ENCODE data around the gene FERMT2.
"Not testable (repeated sequence)": the region's sequence is repeated elsewhere in the genome, so short reads cannot be mapped to it uniquely, and the experiment has no call there.

The FERMT2 gene

GRCh38 chr14:52900731-52901130, 50.1 kb downstream of the FERMT2 start:
- no peak for FAIRE-seq

- no peak for FAIRE-seq
Measured at GRCh38 chr14:52898496-52898895, 52.4 kb downstream of the FERMT2 start.

GRCh38 chr14:52895000-52895399, 55.9 kb downstream of the FERMT2 start:
- FAIRE-seq, result no peak

GRCh38 chr14:52891800-52892199, 59.0 kb downstream of the FERMT2 start:
- no peak for FAIRE-seq

- FAIRE-seq, result no peak
Measured at GRCh38 chr14:52888839-52889838, 61.7 kb downstream of the FERMT2 start.

- no peak for FAIRE-seq
Measured at GRCh38 chr14:52888159-52888558, 62.7 kb downstream of the FERMT2 start.

- no peak for FAIRE-seq
Measured at GRCh38 chr14:52885230-52885629, 65.6 kb downstream of the FERMT2 start.

- FAIRE-seq, result no peak
Measured at GRCh38 chr14:52883658-52884057, 67.2 kb downstream of the FERMT2 start.

- FAIRE-seq, result no peak
Measured at GRCh38 chr14:52882824-52883223, 68.0 kb downstream of the FERMT2 start.

GRCh38 chr14:52879958-52880357, 70.9 kb downstream of the FERMT2 start:
- FAIRE-seq, result no peak

- FAIRE-seq, result peak; percentile 68
Measured at GRCh38 chr14:52878946-52879345, 71.9 kb downstream of the FERMT2 start.

- no peak for FAIRE-seq
Measured at GRCh38 chr14:52878469-52878868, 72.4 kb downstream of the FERMT2 start.

GRCh38 chr14:52877628-52878027, 73.2 kb downstream of the FERMT2 start:
- FAIRE-seq, result no peak

- no peak for FAIRE-seq
Measured at GRCh38 chr14:52876806-52877205, 74.0 kb downstream of the FERMT2 start.

- FAIRE-seq, result no peak
Measured at GRCh38 chr14:52876311-52876710, 74.5 kb downstream of the FERMT2 start.

GRCh38 chr14:52875707-52876106, 75.1 kb downstream of the FERMT2 start:
- no peak for FAIRE-seq

- no peak for FAIRE-seq
Measured at GRCh38 chr14:52874389-52874788, 76.5 kb downstream of the FERMT2 start.

GRCh38 chr14:52873694-52874093, 77.2 kb downstream of the FERMT2 start:
- FAIRE-seq, result no peak

- FAIRE-seq, result no peak
Measured at GRCh38 chr14:52873065-52873464, 77.8 kb downstream of the FERMT2 start.

GRCh38 chr14:52871606-52872005, 79.2 kb downstream of the FERMT2 start:
- no peak for FAIRE-seq

GRCh38 chr14:52868911-52869618, 81.8 kb downstream of the FERMT2 start:
- FAIRE-seq, result no peak

GRCh38 chr14:52864893-52865292, 86.0 kb downstream of the FERMT2 start:
- not testable (repeated sequence) for FAIRE-seq

- FAIRE-seq, result no peak
Measured at GRCh38 chr14:52863334-52863700, 87.5 kb downstream of the FERMT2 start.
